Astrocyte (in vitro differentiated cells and primary cell): ENCODE data around the gene CBFA2T2. TPM values are rescaled to one million over a fixed set of nuclear protein-coding genes. Genes with fewer than 3 reads are reported as not detected.
"Not testable (repeated sequence)": the region's sequence is repeated elsewhere in the genome, so short reads cannot be mapped to it uniquely, and the experiment has no call there.

ENCODE experiments used
- DNase-seq: peaks from one replicate; pipeline ENCODE4 v3.0.0-alpha.2; 2010; ENCODE audit warnings: low read depth
- FAIRE-seq: peaks from 2 replicates; lab custom pipeline; 2011; peaks lifted over from hg19 to GRCh38; lab: Jason Lieb, UNC
- H2AFZ ChIP-seq: 2 replicates; pipeline ENCODE4 v1.6.0; 2012; ENCODE audit warnings: low read depth, low read length, inconsistent platforms
- H3K27ac ChIP-seq: 2 replicates; pipeline ENCODE4 v1.5.1; 2011; ENCODE audit warnings: low read depth, low read length, inconsistent platforms
- H3K27me3 ChIP-seq: 2 replicates; pipeline ENCODE4 v1.6.0; 2011; ENCODE audit warnings: low read length, inconsistent platforms; ENCODE audit not compliant: insufficient read depth
- H3K36me3 ChIP-seq: 2 replicates; pipeline ENCODE4 v1.5.1; 2011; ENCODE audit warnings: low read length, inconsistent platforms; ENCODE audit not compliant: insufficient read depth
- H3K4me1 ChIP-seq: 2 replicates; pipeline ENCODE4 v1.5.1; 2011; ENCODE audit warnings: low read length, inconsistent platforms; ENCODE audit not compliant: insufficient read depth
- H3K4me2 ChIP-seq: 2 replicates; pipeline ENCODE4 v1.6.0; 2012; ENCODE audit warnings: low read length, inconsistent platforms
- H3K4me3 ChIP-seq: 2 replicates; pipeline ENCODE4 v1.5.1; 2011; ENCODE audit warnings: low read depth, mild to moderate bottlenecking, low read length, inconsistent platforms; ENCODE audit not compliant: insufficient read depth
- H3K79me2 ChIP-seq: 2 replicates; pipeline ENCODE4 v1.6.0; 2012; ENCODE audit warnings: mild to moderate bottlenecking, low read length, inconsistent platforms; ENCODE audit not compliant: insufficient read depth
- H3K9ac ChIP-seq: 2 replicates; pipeline ENCODE4 v1.6.0; 2012; ENCODE audit warnings: mild to moderate bottlenecking, low read length, inconsistent platforms
- H3K9me3 ChIP-seq: 2 replicates; pipeline ENCODE4 v1.5.1; 2012; ENCODE audit warnings: low read depth, mild to moderate bottlenecking, low read length, inconsistent platforms; ENCODE audit not compliant: insufficient read depth
- H4K20me1 ChIP-seq: 2 replicates; pipeline ENCODE4 v1.6.0; 2012; ENCODE audit warnings: low read length, inconsistent platforms; ENCODE audit not compliant: insufficient read depth
- H3K27ac Mint-ChIP-seq: one replicate; pipeline ENCODE4 v1.8.0; 2021; ENCODE audit warnings: mild to moderate bottlenecking, mixed read lengths; ENCODE audit not compliant: unreplicated experiment
- H3K27me3 Mint-ChIP-seq: one replicate; pipeline ENCODE4 v1.8.0; 2021; ENCODE audit warnings: low read depth, mixed read lengths; ENCODE audit not compliant: unreplicated experiment
- H3K36me3 Mint-ChIP-seq: one replicate; pipeline ENCODE4 v1.8.0; 2021; ENCODE audit warnings: low read depth, mixed read lengths; ENCODE audit not compliant: unreplicated experiment
- H3K4me1 Mint-ChIP-seq: one replicate; pipeline ENCODE4 v1.8.0; 2021; ENCODE audit warnings: low read depth, mixed read lengths; ENCODE audit not compliant: unreplicated experiment
- H3K4me3 Mint-ChIP-seq: one replicate; pipeline ENCODE4 v1.8.0; 2021; ENCODE audit warnings: mild to moderate bottlenecking, moderate library complexity, mixed read lengths; ENCODE audit not compliant: unreplicated experiment
- H3K9me3 Mint-ChIP-seq: one replicate; pipeline ENCODE4 v1.8.0; 2021; ENCODE audit warnings: mild to moderate bottlenecking, mixed read lengths; ENCODE audit not compliant: unreplicated experiment
- CTCF ChIP-seq: IDR thresholded peaks from 2 replicates; pipeline ENCODE4 v1.5.1; 2011; ENCODE audit warnings: low read depth, mild to moderate bottlenecking, inconsistent platforms, low read length, moderate library complexity; ENCODE audit not compliant: insufficient read depth
- EZH2 ChIP-seq: IDR thresholded peaks from 2 replicates; pipeline ENCODE4 v1.6.1; 2012; ENCODE audit warnings: mild to moderate bottlenecking, low read length, inconsistent platforms; ENCODE audit not compliant: insufficient read depth
- total RNA-seq: library from RNA; stranded (reverse); gene quantifications from 2 replicates; pipeline ENCODE4 v1.2.1, GENCODE V29; 2021

Gene CBFA2T2
- total RNA-seq, 1 donor from 2014 or later, result 14.6 TPM

- no peaks in the 10 kb centered on the region for H3K27me3 Mint-ChIP-seq
- H3K4me1 ChIP-seq, result no peaks in the 10 kb centered on the region
- H3K4me1 Mint-ChIP-seq, result peaks cover 8% of the 10 kb centered on the region
- H3K4me3 Mint-ChIP-seq, result no peak overlapping the region
- no peaks in the 10 kb centered on the region for H3K9me3 ChIP-seq
- H3K79me2 ChIP-seq, result no peaks in the 10 kb centered on the region
- no peak overlapping the region for H3K9ac ChIP-seq
- no peak for FAIRE-seq
- no peaks in the 10 kb centered on the region for H3K27me3 ChIP-seq
- no peak overlapping the region for H3K27ac Mint-ChIP-seq
- H3K36me3 ChIP-seq, result no peaks in the 10 kb centered on the region
- H3K4me2 ChIP-seq, result no peak overlapping the region
- DNase-seq, result no peak
- no peak overlapping the region for H3K4me3 ChIP-seq
- no peak for TF ChIP-seq CTCF
- no peak for TF ChIP-seq EZH2
- no peak overlapping the region for H2AFZ ChIP-seq
- peaks cover 6% of the 10 kb centered on the region for H3K36me3 Mint-ChIP-seq
- peaks cover 25% of the 10 kb centered on the region for H4K20me1 ChIP-seq
- H3K9me3 Mint-ChIP-seq, result peaks cover 5% of the 10 kb centered on the region
- H3K27ac ChIP-seq, result no peak overlapping the region
Observed at GRCh38 chr20:33532753-33533459, 43.0 kb downstream of the CBFA2T2 start.

GRCh38 chr20:33535717-33536116 is 45.8 kb downstream of the CBFA2T2 start:
- FAIRE-seq, H3K4me3 Mint-ChIP-seq, H3K36me3 ChIP-seq, H3K79me2 ChIP-seq, H3K9ac ChIP-seq, H3K4me3 ChIP-seq, H3K4me2 ChIP-seq, H3K9me3 ChIP-seq, H3K9me3 Mint-ChIP-seq, DNase-seq, H3K27ac Mint-ChIP-seq, H2AFZ ChIP-seq, H3K27ac ChIP-seq, H3K4me1 ChIP-seq, H3K27me3 Mint-ChIP-seq, H3K27me3 ChIP-seq, H3K36me3 Mint-ChIP-seq: not testable (repeated sequence)
- H3K4me1 Mint-ChIP-seq, result peaks cover 16% of the 10 kb centered on the region
- H4K20me1 ChIP-seq, result peaks cover 31% of the 10 kb centered on the region

- Mint-ChIP-seq H3K9me3 (peaks cover 5% of the 10 kb centered on the region), H3K36me3 (peaks cover 4% of the 10 kb centered on the region), H3K27me3 (no peaks in the 10 kb centered on the region), H3K27ac (no peak overlapping the region), H3K4me1 (peaks cover 8% of the 10 kb centered on the region), H3K4me3 (no peak overlapping the region)
- FAIRE-seq (no peak), DNase-seq (no peak)
- H3K9me3 ChIP-seq, result no peaks in the 10 kb centered on the region
- peaks cover 5% of the 10 kb centered on the region for H3K4me1 ChIP-seq
- H3K79me2 ChIP-seq, result no peaks in the 10 kb centered on the region
- TF ChIP-seq CTCF (no peak), EZH2 (no peak)
- no peak overlapping the region for H3K4me3 ChIP-seq
- no peaks in the 10 kb centered on the region for H3K36me3 ChIP-seq
- H3K27me3 ChIP-seq, result no peaks in the 10 kb centered on the region
- peaks cover 32% of the 10 kb centered on the region for H4K20me1 ChIP-seq
- H3K9ac ChIP-seq, result no peak overlapping the region
- H3K27ac ChIP-seq, result no peak overlapping the region
- no peak overlapping the region for H2AFZ ChIP-seq
- H3K4me2 ChIP-seq, result no peak overlapping the region
Observed at GRCh38 chr20:33537608-33538007, 47.7 kb downstream of the CBFA2T2 start.
